ENCODE results near the gene EAF1.
"Not testable (repeated sequence)": the region's sequence is repeated elsewhere in the genome, so short reads cannot be mapped to it uniquely, and the experiment has no call there.

Gene EAF1

GRCh38 chr3:15484551-15484950 lies 57.2 kb downstream of the EAF1 start:
- DNase-seq (ENCODE audit: low read depth), result not testable (repeated sequence)

- DNase-seq (ENCODE audit: low read depth), result no peak
Observed at GRCh38 chr3:15486020-15486419, 58.6 kb downstream of the EAF1 start.

DNA sequence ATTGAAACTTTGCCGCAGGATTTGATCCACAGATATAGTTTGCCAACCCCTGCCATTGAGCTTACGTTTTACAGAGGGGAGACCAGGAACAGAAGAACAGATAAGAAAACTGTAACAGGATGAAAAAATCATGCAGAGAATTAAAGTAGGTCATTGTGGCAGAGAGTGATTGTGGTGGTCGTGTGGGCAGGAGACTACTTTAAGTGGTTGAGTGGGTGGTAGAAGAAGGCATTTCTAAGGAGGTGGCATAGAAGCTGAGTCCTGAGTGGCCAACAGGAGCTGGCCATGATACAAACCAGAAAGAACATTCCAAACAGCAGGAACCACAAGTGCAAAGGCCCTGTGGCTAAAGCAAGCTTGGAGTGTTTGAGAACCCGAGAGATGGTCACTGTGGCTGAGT lies 59.6 kb downstream of the EAF1 start:
- DNase-seq (ENCODE audit: low read depth), result no peak

GRCh38 chr3:15488002-15488401 lies 60.6 kb downstream of the EAF1 start:
- no peak for DNase-seq (ENCODE audit: low read depth)

DNA sequence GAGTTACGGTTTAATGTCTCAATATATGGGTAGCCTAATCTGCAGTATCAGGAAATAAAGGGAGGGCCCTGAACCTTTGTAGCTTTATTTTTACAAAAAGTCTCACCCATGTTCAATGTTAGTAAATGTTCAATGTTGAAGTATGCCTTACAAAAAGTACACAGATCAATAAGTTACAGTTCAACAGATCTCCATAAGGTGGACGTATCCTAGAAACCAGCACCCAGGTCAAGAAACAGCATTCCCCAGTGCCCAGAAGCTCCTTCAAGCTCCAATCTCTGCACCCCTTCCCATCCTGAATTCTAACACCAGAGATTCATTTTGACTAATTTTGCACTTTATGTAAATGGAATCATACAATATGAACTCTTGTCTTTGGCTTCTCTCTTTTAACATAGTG lies 62.8 kb downstream of the EAF1 start:
- DNase-seq (ENCODE audit: low read depth), result no peak

DNA sequence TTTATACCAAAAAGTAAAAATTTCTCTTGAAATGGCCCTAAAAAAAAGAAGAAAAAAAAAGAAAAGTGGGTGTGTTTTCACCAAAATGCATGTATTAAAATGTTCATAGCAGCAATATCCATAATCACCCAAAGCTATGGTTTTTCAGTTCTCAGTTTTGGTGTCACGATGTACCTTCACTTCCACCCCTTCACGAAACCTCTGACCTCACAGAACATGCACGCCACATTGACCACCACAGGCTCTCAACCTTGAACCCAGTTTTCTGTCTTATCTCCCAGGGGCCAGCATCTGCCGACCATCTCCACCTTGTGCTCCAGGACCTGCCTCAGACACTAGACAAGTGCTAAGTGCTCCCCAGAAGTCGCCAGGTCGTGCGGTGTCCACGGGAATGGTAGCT lies 63.7 kb downstream of the EAF1 start:
- DNase-seq (ENCODE audit: low read depth), result no peak

All from activated T-helper 9 cell treated with anti-CD3 and anti-CD28 coated beads, Interleukin-2, amount 50 U/mL, for 16 hours (primary cell).